ENCODE data around the gene CCDC152. TPM values are rescaled to one million over a fixed set of nuclear protein-coding genes. Genes with fewer than 3 reads are reported as not detected.

The CCDC152 gene
- total RNA-seq, 1 donor from 2014 or later: 1.2 TPM

- H3K9me3 Mint-ChIP-seq (ENCODE audit: unreplicated experiment): peaks cover 6% of the 10 kb centered on the region
- TF ChIP-seq EZH2 (IDR thresholded peaks at IDR 0.05; ENCODE audit: insufficient read depth, low read length) (no peak), CTCF (IDR thresholded peaks at IDR 0.05; ENCODE audit: insufficient read depth, low read depth, low read length) (no peak)
- no peak overlapping the region for H2AFZ ChIP-seq (ENCODE audit: low read depth, low read length)
- no peak overlapping the region for H3K9ac ChIP-seq (ENCODE audit: low read length)
- no peaks in the 10 kb centered on the region for H3K36me3 ChIP-seq (ENCODE audit: insufficient read depth, low read length)
- DNase-seq (ENCODE audit: low read depth): no peak
- FAIRE-seq: no peak
- no peaks in the 10 kb centered on the region for H3K27me3 ChIP-seq (ENCODE audit: insufficient read depth, low read length)
- H3K9me3 ChIP-seq (ENCODE audit: insufficient read depth, low read depth, low read length): no peaks in the 10 kb centered on the region
- no peak overlapping the region for H3K4me2 ChIP-seq (ENCODE audit: low read length)
- H3K36me3 Mint-ChIP-seq (ENCODE audit: low read depth, unreplicated experiment): no peaks in the 10 kb centered on the region
- no peaks in the 10 kb centered on the region for H3K4me1 Mint-ChIP-seq (ENCODE audit: low read depth, unreplicated experiment)
- no peaks in the 10 kb centered on the region for H3K79me2 ChIP-seq (ENCODE audit: insufficient read depth, low read length)
- no peaks in the 10 kb centered on the region for H3K27me3 Mint-ChIP-seq (ENCODE audit: low read depth, unreplicated experiment)
- H3K4me3 ChIP-seq (ENCODE audit: insufficient read depth, low read depth, low read length): no peak overlapping the region
- H4K20me1 ChIP-seq (ENCODE audit: insufficient read depth, low read length): no peaks in the 10 kb centered on the region
- H3K4me3 Mint-ChIP-seq (ENCODE audit: unreplicated experiment): no peak overlapping the region
- no peaks in the 10 kb centered on the region for H3K4me1 ChIP-seq (ENCODE audit: insufficient read depth, low read length)
- H3K27ac Mint-ChIP-seq (ENCODE audit: unreplicated experiment): no peak overlapping the region
- no peak overlapping the region for H3K27ac ChIP-seq (ENCODE audit: low read depth, low read length)
These were observed 45.0 kb downstream of the CCDC152 start for GRCh38 chr5:42801516-42802166.

GRCh38 chr5:42804717-42805339, 48.2 kb downstream of the CCDC152 start:
- Histone ChIP-seq H3K9ac (ENCODE audit: low read length) (no peak overlapping the region), H3K79me2 (ENCODE audit: insufficient read depth, low read length) (no peaks in the 10 kb centered on the region), H3K36me3 (ENCODE audit: insufficient read depth, low read length) (no peaks in the 10 kb centered on the region), H3K4me3 (ENCODE audit: insufficient read depth, low read depth, low read length) (no peak overlapping the region), H4K20me1 (ENCODE audit: insufficient read depth, low read length) (no peaks in the 10 kb centered on the region), H2AFZ (ENCODE audit: low read depth, low read length) (no peak overlapping the region), H3K4me2 (ENCODE audit: low read length) (no peak overlapping the region), H3K27ac (ENCODE audit: low read depth, low read length) (no peak overlapping the region), H3K27me3 (ENCODE audit: insufficient read depth, low read length) (no peaks in the 10 kb centered on the region), H3K9me3 (ENCODE audit: insufficient read depth, low read depth, low read length) (no peaks in the 10 kb centered on the region), H3K4me1 (ENCODE audit: insufficient read depth, low read length) (no peaks in the 10 kb centered on the region)
- no peak for TF ChIP-seq EZH2 (IDR thresholded peaks at IDR 0.05; ENCODE audit: insufficient read depth, low read length)
- no peak for TF ChIP-seq CTCF (IDR thresholded peaks at IDR 0.05; ENCODE audit: insufficient read depth, low read depth, low read length)
- no peaks in the 10 kb centered on the region for H3K4me1 Mint-ChIP-seq (ENCODE audit: low read depth, unreplicated experiment)
- H3K27ac Mint-ChIP-seq (ENCODE audit: unreplicated experiment): no peak overlapping the region
- H3K4me3 Mint-ChIP-seq (ENCODE audit: unreplicated experiment): no peak overlapping the region
- no peak for FAIRE-seq
- H3K9me3 Mint-ChIP-seq (ENCODE audit: unreplicated experiment): no peaks in the 10 kb centered on the region
- H3K27me3 Mint-ChIP-seq (ENCODE audit: low read depth, unreplicated experiment): no peaks in the 10 kb centered on the region
- no peaks in the 10 kb centered on the region for H3K36me3 Mint-ChIP-seq (ENCODE audit: low read depth, unreplicated experiment)
- DNase-seq (ENCODE audit: low read depth): no peak

Data from astrocyte (in vitro differentiated cells and primary cell).